HG03565 (cell line): ENCODE data around the gene NUP54.

Experiments
- ATAC-seq: cut with Tn5 transposase; IDR thresholded peaks from one replicate; pipeline ENCODE4 v1.9.1; 2021; ENCODE audit warnings: mild to moderate bottlenecking, moderate library complexity; ENCODE audit not compliant: unreplicated experiment

The NUP54 gene

DNA sequence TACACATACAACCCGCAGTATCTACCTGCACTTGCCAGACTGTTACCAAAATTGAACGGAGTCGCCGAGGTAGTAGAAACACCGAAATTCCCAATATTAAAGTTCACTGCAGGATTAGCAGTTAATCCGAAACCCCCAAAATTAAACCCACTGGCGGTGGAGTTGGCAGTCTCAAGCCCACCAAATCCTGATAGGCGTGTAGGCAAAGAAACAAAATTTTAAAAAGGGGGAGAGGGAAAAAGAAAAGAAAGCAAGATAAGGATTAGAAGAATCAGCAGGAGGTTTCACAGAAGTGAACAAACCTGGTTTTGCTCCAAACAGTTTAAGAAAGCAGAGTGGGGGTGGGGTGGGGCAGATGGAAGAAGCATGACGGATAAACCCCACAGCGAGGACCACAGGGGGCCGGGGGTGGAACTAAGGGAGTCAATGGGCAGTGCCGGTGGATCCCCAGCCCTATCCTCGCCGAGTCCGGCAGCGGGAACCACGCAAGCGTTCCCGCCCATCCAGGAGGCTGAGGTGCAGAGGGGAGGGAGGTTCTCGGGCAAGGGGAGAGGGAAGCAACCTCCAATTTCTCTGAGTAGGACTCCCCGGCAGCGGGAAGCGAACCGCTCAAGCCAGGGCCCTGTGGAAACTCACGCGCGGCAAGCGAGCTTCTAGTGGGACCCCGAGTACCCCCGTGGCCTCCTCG lies 599 bp downstream of the NUP54 start:
- peak; percentile 27 for ATAC-seq

DNA sequence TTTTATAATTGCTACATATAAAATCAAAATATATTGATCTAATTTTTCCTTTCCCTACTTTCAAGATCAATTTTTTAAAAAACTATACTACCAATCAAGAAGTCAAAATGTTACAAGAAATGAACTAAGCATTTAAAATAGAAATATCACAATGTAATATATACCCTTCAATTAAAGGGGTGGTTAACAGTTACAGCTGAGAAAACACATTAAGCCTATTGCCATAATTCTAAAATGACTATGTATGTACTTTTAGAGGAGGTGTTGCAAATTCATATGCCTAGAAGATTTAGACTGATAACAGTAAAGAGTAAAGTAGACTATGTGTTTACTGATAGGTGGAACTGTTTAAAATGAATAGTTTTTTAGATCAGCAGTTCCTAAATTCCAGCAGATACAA lies 3.7 kb downstream of the NUP54 start:
- ATAC-seq = no peak

DNA sequence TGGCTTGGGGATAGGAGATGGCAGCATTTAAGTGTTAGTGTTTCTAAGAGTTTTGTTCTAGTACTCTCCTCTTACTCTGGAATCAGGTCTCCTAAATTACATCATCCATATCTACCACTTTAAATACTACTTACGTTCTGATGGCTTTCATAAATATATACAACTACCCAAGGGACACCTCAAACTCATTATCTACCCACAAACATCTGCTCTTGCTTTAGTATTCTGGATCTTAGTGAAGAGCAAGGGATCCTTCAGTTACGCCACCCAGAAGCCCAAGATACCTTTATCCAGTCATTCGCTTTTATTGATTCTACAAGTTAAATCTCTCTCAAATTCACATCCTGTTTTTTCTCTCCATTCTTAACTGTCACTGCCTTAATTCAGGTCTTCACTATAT lies 7.0 kb downstream of the NUP54 start:
- no peak for ATAC-seq

DNA sequence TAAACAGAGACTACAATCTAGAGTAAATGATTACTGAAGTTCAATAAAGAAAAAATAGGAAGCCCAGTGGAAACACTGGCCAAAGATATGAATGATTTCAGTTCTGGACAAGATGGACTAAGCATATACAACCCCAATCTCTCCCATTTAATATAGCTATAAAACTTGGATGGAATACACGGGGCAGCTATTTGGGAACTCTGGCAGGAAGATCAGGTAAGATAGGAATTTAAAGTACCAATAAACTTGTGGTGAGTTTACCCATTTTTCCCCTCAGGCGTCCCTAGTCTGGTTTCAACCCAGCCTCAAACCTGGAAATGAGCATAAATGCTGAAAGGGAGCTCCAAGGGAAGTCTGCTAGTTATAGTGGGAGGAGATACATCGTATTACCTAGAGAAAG lies 20.4 kb downstream of the NUP54 start:
- no peak for ATAC-seq

DNA sequence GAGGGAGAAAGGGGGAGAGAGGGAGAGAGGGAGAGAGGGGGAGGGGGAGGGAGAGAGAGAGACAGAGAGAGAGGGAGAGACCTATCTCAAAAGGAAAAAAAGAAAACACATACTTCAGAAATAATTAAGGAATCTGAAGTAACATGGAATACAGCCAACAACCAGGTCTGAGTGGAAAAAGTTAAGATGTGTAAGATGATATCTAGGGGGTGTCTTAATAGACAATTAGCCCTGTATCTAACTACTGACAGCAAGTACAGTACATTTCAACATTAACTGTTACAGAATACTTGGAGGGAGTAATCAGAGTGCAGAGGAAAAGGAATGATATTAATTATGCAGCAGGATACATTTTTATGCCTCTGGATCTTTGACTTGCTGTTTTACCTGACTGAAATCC lies 22.4 kb downstream of the NUP54 start:
- ATAC-seq = no peak

DNA sequence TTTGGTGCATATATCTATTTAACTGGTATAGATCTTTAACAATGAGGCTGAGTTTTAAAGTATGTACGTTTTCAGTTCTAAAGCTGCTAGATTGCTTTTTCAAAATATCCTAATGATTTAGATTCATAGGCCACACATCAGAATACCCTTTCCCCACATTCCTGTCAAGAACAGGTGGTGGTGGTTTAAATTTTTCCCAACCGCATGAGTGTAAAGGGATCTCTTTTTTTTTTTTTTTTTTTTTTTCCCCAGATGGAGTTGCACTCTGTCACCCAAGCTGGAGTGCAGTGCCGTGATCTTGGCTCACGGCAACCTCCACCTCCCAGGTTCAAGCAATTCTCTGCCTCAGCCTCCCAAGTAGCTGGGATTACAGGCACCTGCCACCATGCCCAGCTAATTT lies 28.0 kb downstream of the NUP54 start:
- no peak for ATAC-seq

DNA sequence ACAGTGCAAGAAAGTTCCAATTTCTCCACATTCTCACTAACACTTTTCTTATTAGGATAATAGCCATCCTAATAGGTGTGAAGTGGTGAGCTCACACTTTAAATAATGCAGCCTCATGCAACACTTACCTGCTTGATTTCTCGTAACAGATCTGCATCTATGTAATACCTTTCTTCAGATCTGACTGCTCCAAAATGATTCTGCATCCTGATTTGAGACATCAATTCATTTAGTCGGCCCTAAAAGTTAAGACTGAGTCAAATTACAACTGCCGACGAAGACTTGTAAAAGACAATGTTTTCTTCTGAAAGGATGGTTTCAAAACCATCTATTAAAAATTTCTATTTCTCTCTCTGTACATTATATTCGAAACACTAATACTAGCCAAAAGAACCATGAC lies 30.7 kb downstream of the NUP54 start:
- ATAC-seq = no peak

DNA sequence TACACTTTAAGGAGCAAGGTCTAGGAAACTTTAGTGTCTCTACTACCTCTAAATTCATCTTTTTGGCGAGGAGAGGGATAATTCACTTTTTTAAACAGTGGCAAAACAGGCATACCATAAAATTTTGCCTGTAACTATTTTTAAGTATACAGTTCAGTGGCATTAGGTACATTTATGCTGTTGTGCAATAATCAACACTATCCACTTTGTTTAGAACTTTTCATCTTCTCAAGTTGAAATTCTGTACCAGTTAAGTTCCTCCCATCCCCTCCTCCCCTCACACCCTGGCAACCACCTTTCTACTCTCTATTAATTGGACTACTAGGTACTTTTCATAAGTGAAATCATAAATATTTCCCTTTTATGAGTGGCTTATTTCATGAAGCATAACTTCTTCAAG lies 31.4 kb downstream of the NUP54 start:
- ATAC-seq = no peak

DNA sequence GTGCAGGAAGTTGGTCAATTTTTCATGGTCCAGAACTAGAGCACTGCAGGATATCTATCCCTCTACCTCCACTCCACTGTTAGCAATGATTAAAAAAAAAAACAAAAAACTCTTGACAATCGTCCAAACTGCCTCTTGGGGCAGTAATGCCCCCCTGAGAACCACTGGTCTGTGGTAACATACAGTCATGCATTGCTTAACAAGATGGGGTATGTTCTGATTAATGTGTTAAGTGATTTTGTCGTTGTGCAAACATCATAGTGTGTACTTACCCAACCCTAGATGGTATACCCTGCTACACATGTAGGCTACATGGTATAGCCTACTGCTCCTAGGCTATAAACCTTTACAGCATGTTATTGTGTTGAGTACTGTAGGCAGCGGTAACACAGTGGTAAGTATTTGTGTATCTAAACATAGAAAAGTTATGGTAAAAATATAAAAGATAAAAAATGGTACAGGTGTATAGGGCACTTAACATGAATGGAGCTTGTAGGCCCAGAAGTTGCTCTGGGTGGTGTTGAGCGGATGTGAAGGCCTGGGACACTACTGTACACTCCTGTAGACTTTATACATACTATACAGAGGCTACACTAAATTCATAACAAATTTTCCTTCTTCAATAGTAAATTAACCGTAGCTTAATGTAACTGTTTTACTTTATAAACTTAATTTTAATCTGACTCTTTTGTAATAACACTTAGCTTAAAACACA lies 39.6 kb downstream of the NUP54 start:
- no peak for ATAC-seq

DNA sequence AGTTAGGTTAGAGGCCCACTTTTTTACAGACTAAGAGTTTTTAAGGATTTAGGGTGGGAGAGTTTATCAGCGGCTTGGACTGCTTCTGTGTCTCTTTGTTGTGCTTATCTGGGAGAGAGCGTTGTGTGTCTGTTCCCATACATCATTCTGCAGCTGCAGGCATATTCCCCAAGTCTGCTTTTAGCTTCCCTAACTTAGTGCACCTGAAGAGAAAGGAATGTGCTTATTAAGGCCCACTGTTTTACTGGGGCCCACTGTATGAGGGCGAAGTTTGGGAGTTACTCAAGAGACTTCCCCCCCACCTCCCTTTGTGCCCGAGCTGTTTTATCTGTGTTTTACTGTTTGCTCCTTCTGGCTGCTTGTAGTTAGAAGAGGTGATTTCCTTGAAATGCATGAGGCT lies 41.8 kb downstream of the NUP54 start:
- ATAC-seq = no peak

DNA sequence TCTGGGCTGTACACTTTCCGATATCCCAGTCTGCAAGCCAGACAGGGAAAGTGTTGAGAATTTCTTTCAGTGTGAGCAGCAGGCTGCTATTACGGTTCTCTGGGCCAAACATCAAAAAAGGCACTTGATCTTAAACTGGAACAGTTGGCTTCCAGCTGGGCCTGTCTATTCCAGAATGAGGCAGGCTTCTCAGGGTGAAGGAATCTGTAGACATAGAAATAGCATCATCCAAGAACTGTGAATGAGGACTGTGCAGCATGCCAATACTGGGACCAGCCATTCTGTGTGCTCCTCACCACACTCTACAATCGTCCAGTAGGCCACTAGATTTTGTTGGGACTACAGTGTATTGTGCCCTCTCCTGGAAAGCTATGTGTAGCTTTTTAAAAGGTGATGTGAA lies 42.5 kb downstream of the NUP54 start:
- no peak for ATAC-seq

DNA sequence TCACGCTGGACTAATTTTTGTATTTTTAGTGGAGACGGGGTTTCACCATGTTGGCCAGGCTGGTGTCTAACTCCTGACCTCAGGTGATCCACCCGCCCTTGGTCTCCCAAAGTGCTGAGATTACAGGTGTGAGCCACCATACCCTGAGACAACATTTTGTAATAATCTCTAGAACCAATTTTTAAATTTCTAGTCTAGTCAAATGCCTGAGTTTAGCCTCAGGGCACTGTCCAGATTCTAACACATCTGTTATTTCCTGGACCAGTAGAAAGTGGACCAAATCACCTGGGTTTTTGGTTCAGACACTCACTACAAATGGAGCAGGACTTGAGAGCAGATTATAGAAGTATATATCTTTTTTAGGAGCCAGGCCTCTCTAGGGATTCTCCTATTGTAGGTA lies 52.1 kb downstream of the NUP54 start:
- ATAC-seq = no peak

DNA sequence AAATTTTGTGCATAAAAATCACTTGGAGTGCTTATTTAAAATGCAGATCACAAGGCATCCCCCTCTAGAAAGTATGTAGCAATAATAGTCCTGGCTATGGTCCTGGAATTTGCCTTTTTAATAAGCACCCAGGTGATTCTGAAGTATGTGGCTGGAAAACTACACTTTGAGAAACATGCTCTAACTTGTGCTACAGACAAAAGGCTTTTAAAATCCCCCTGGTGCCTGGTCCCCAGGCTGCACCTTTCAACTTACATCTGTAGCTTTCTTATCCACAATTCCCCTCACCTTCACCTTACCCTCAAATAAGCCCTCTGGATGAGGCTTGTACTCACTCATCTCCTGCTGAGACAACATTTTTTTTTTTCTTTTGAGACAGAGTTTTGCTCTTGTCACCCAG lies 52.6 kb downstream of the NUP54 start:
- no peak for ATAC-seq

DNA sequence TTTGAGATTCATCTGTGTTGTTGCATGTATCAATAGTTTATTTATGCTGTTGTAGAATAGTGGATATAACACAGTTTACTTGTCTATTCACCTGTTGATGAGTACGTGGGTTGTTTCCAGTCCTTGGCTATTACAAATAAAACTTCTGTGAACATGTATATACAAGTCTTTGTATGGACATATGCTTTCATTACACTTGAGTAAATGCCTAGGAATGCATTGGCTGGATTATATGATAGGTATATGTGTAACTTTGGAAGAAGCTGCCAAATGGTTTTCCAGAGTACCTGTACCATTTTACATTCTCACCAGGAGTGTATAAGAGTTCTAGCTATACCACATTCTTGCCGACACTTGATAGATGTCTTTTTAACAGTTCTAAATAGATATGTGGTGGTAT lies 57.1 kb downstream of the NUP54 start:
- no peak for ATAC-seq

DNA sequence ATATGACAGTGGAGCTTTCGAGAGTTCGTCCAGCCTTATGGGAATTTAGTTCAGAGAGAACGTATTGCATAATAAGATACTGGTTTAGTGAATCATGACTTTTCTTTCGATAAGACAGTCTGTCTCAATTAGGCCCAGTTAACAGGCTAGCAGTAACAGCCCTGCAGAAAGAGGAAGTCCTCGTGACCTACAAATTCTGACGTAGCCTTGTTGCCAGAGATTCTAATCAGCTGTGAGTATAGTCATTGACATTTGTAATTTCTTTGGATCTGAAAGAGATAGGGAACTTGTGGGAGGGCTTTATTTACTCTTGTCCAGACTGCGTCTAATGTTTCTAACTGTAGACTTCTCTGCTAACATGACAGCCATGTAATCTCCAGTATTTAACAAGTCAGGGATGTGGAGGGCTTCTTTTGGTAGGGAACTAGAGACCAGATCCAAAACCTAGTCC lies 57.9 kb downstream of the NUP54 start:
- no peak for ATAC-seq

DNA sequence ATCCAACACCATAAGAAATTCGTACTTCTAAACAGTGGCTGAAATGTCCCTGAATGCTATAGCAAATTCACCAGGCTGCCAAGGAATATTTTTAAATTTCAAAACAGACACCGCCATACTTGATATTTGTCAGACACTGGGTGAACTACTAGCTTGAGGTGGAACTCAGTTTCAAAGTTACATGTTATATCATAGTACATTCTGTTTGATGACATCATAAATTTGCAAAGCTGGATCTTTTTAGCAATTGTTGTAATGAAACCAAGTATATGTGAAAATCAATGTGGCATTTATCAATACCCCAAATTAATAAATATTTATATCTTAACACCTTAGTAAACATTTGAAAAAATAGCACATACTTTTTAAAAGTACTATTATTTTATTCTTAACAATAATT lies 59.5 kb downstream of the NUP54 start:
- no peak for ATAC-seq

DNA sequence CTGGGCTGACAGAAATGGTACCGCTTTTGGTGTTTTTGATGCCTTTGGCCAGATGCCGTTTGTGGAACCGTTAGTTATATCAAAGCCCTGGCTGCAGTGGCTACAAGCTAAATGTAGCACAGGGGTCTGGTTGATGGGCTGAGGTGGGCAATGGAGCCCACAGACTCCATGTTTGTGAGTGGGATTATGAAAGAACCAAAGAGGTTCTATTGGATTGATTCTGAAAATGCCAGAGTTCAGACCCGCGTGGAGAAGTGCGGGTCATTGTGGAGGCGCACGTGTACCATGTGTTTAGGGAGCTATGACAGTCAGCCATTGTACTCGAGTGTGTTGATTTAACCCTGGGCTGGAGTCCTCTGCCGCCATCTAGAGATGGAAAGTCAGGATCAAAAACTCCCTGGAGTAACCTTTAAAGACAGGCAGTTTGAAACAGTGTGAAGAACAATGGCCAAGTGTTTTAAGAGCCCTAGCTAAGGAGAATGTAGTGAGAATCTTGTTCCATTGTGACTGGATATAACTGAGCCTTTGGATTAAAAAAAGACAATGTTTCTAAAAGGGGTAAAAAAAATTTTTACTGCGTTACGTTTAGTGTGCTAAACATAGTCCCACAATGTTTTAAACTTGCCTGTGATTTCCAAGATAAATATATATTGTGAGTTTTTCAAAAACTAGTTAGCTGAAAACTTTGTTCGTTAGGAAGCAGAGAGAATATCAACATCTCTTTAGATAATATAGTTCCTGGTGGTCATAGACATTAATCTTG lies 61.0 kb downstream of the NUP54 start:
- ATAC-seq = no peak

DNA sequence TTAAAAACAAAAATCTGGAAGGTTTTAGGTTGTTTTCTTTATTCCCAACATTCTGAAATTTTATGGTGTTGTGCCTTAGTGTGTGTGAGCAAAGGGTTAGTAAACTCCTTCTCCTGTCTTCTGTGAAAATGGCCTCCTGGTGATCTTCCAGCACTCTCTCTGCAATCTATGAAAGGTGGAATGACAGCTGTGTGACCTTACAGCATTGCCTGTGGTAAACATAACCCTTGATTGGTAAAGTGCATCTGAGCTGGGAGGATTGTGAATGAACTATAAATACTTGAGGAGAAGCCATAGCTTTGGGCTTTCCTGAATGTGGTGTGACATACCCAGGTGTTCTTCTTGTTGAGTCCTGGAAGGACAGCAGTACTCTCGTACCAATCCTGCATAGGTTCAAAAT lies 63.7 kb downstream of the NUP54 start:
- ATAC-seq = no peak

DNA sequence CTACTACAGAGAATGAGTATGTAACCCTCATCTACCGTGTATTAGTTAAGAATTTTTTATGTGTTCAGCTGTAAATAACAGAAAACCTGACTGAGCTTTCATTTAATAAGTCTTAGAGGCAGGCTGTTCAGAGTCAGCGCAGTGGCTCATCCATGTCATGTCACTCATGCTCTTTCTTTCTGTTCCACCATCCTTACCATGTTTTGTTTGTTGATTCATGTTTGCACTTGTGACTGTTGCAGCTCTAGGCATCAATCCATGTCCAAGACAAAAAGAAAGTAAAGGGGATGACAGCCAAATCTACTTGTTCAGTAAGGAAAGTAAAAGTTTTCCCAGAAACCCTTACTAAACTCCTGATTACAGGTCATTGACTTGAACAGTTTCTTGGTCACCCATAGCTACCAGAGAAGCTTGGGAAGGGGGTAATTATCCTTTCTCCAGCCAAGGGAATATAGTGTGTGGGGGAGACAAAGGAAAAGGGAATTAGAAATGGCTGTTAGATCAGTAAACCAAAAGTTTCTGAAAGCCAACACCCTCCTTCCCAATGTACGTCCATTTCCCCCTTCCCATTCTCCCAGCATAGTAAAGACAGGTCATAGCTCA lies 64.7 kb downstream of the NUP54 start:
- ATAC-seq = no peak

DNA sequence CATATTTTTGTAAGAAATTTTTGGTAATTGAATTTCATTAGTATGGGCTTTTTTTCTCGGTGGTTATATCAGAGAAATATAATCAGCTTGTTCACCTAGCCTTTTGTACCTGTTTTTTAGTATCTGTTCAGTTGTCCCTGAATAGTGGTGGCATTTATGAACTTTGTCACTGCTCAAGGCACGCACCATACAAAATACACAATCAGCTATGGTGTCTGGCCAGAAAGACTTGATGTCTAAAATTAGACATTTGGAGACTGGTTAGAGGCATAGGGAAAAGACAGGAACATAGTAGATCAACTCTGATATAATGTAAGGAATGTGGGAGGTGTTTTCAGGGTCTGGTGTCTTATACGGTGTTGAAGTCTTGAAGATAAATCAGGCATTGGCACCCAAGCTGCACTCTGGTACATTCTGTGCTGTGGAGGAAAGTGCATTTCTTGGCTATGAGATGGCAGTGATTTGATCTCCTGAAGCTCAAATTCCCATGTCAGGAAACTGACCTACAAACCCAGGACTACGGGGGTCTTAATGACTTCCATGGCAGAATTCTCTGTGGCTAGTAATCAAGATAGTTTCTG lies 70.1 kb downstream of the NUP54 start:
- no peak for ATAC-seq

DNA sequence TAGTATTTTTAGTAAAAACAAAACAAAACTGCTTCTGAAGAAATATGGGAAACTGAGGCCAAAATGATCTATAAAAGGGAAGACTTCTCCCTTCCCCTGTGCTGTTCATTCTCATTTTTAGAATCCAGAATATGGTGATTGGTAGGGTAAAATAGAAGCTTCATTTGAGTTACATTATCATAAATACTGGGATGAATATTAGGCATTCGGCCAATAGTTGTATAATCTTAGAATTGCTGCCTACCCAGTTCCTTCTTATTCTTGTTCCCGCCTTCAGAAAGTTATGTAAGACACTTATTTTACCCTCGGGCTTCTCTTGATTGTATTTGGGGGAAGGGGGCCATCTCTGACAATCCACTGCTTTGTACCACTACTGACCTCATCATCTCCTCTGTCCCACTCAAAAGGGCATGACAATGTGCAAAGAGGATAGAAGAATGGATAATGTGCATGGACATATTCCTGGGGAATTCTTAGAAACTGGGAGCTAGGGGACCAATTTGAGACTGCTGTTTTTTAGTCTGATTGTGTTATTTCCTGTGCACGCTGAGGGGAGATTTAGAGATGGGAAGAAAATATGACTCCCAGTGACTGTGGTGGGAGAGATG lies 73.1 kb downstream of the NUP54 start:
- ATAC-seq = no peak
